IMR-90 (cell line): ENCODE results near the gene SLC35G6.

Experiments
- POLR2A ChIP-seq: IDR thresholded peaks from 2 replicates; pipeline ENCODE4 v1.6.1; 2012; ENCODE audit warnings: mild to moderate bottlenecking, low read depth, low read length
- RFX5 ChIP-seq: IDR thresholded peaks from 2 replicates; pipeline ENCODE4 v1.8.0; 2012; ENCODE audit warnings: low read depth, mild to moderate bottlenecking, low read length, moderate library complexity

DNA sequence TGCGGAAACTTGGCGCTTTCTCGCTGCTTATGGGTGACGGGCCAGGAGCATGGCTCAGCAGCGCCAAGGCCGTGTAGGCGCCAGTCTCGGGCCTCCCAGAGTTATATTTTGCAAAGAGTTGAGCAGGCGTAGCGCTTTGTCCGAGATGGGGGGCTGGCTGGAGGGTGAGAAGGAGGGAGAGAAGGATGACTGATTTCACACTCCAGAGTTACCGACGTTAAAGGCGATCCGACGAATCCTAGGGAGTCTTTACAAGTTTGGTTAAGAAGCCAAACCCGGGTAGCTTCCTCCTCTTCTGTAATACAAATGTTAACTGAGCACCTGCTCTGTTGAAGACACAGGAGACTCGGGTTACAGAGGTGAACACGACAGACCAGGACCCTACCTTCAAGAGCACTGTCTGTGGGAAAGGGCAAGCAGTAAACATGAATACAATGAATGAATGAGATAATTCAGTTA lies 3.7 kb downstream of the SLC35G6 start:
- TF ChIP-seq RFX5 (no peak), POLR2A (no peak)
